ENCODE measurements around the gene KAT8.

Gene KAT8

GRCh38 chr16:31113121-31114120 lies 4.0 kb upstream of the KAT8 start:
- no peak overlapping the region for H3K4me3 ChIP-seq (replicated peaks; ENCODE audit: low read depth, low read length)
- DNase-seq (ENCODE audit: extremely low read depth, low read depth) = no peak
- no peak for TF ChIP-seq CTCF (IDR thresholded peaks at IDR 0.05; ENCODE audit: low read depth, low read length, missing control alignments)

GRCh38 chr16:31114468-31114867 lies 3.0 kb upstream of the KAT8 start:
- no peak overlapping the region for H3K4me3 ChIP-seq (replicated peaks; ENCODE audit: low read depth, low read length)
- DNase-seq (ENCODE audit: extremely low read depth, low read depth) = no peak
- no peak for TF ChIP-seq CTCF (IDR thresholded peaks at IDR 0.05; ENCODE audit: low read depth, low read length, missing control alignments)

GRCh38 chr16:31118223-31119155 lies 1.0 kb downstream of the KAT8 start:
- TF ChIP-seq CTCF (IDR thresholded peaks at IDR 0.05; ENCODE audit: low read depth, low read length, missing control alignments) = no peak
- DNase-seq (ENCODE audit: extremely low read depth, low read depth) = no peak
- peak overlapping the region; percentile 65 for H3K4me3 ChIP-seq (replicated peaks; ENCODE audit: low read depth, low read length)

- H3K4me3 ChIP-seq (replicated peaks; ENCODE audit: low read depth, low read length) = no peak overlapping the region
- no peak for TF ChIP-seq CTCF (IDR thresholded peaks at IDR 0.05; ENCODE audit: low read depth, low read length, missing control alignments)
- DNase-seq (ENCODE audit: extremely low read depth, low read depth) = no peak
These were observed 2.7 kb downstream of the KAT8 start for GRCh38 chr16:31120129-31120528.

- no peak for TF ChIP-seq CTCF (IDR thresholded peaks at IDR 0.05; ENCODE audit: low read depth, low read length, missing control alignments)
- no peak overlapping the region for H3K4me3 ChIP-seq (replicated peaks; ENCODE audit: low read depth, low read length)
- no peak for DNase-seq (ENCODE audit: extremely low read depth, low read depth)
These were observed 8.4 kb downstream of the KAT8 start for GRCh38 chr16:31125844-31126243.

- no peak overlapping the region for H3K4me3 ChIP-seq (replicated peaks; ENCODE audit: low read depth, low read length)
- no peak for TF ChIP-seq CTCF (IDR thresholded peaks at IDR 0.05; ENCODE audit: low read depth, low read length, missing control alignments)
- DNase-seq (ENCODE audit: extremely low read depth, low read depth) = no peak
These were observed 9.7 kb downstream of the KAT8 start for GRCh38 chr16:31127182-31127581.

All from HFF-Myc (cell line).